Measurements from ENCODE around the gene NECTIN3.
A peak's percentile ranks its signal among the peaks of the same experiment; 100 is the strongest.

NECTIN3 gene

GRCh38 chr3:111051354-111051753 is 20.3 kb upstream of the NECTIN3 start:
- TF ChIP-seq CTCF (IDR thresholded peaks at IDR 0.05; ENCODE audit: low read depth, low read length, missing control alignments), result no peak
- no peak for DNase-seq
- Histone ChIP-seq H3K27me3 (replicated peaks) (no peaks in the 10 kb centered on the region), H3K27ac (no peak overlapping the region), H3K36me3 (replicated peaks) (no peaks in the 10 kb centered on the region), H3K4me3 (ENCODE audit: low read depth, low read length) (no peak overlapping the region)
- in situ Hi-C loops (cut with HindIII; ENCODE audit: low pct_ligation_motif_present, low sequenced_read_pairs), result no loop called here

- Histone ChIP-seq H3K4me3 (ENCODE audit: low read depth, low read length) (no peak overlapping the region), H3K36me3 (replicated peaks) (no peaks in the 10 kb centered on the region), H3K27ac (no peak overlapping the region), H3K27me3 (replicated peaks) (no peaks in the 10 kb centered on the region)
- in situ Hi-C loops (cut with HindIII; ENCODE audit: low pct_ligation_motif_present, low sequenced_read_pairs), result no loop called here
- DNase-seq, result no peak
- TF ChIP-seq CTCF (IDR thresholded peaks at IDR 0.05; ENCODE audit: low read depth, low read length, missing control alignments), result no peak
These were observed 3.0 kb upstream of the NECTIN3 start for GRCh38 chr3:111068574-111068973.

- DNase-seq, result no peak
- no peak for TF ChIP-seq CTCF (IDR thresholded peaks at IDR 0.05; ENCODE audit: low read depth, low read length, missing control alignments)
- peak overlapping the region; percentile 86 for H3K4me3 ChIP-seq (ENCODE audit: low read depth, low read length)
- no peaks in the 10 kb centered on the region for H3K27me3 ChIP-seq (replicated peaks)
- in situ Hi-C loops (cut with HindIII; ENCODE audit: low pct_ligation_motif_present, low sequenced_read_pairs), result no loop called here
- peak overlapping the region; percentile 82 for H3K27ac ChIP-seq
- H3K36me3 ChIP-seq (replicated peaks), result no peaks in the 10 kb centered on the region
These were observed 1.4 kb upstream of the NECTIN3 start for GRCh38 chr3:111069974-111070771.

DNA sequence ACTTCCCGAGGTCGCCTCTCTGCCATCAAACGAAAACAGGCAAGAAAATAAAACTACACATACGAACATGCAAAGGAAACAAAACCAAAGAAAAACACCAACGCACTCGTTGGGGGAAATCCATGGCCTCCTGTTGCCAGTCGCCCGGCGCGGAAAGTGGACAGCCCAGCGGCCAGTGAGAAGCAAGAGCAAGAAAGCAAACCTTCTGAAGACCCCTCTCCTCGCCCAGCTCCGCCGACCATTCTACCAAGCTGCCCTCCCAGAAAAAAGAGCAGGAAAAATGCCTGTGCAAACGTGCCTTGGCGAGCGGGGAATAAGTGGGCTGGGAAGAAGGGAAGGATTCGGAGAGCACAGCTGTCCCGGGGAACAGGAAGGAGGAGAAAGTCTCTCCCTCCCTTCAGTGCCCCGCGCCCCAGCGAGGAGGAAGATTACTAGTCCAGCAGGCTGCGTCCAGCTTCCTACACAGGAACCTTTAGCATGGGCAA is 802 bp upstream of the NECTIN3 start:
- peak; percentile 12 for TF ChIP-seq CTCF (IDR thresholded peaks at IDR 0.05; ENCODE audit: low read depth, low read length, missing control alignments)
- in situ Hi-C loops (cut with HindIII; ENCODE audit: low pct_ligation_motif_present, low sequenced_read_pairs), result no loop called here
- no peaks in the 10 kb centered on the region for H3K27me3 ChIP-seq (replicated peaks)
- peak overlapping the region; percentile 82 for H3K27ac ChIP-seq
- DNase-seq, result peak; percentile 74
- peak overlapping the region; percentile 86 for H3K4me3 ChIP-seq (ENCODE audit: low read depth, low read length)
- no peaks in the 10 kb centered on the region for H3K36me3 ChIP-seq (replicated peaks)

DNA sequence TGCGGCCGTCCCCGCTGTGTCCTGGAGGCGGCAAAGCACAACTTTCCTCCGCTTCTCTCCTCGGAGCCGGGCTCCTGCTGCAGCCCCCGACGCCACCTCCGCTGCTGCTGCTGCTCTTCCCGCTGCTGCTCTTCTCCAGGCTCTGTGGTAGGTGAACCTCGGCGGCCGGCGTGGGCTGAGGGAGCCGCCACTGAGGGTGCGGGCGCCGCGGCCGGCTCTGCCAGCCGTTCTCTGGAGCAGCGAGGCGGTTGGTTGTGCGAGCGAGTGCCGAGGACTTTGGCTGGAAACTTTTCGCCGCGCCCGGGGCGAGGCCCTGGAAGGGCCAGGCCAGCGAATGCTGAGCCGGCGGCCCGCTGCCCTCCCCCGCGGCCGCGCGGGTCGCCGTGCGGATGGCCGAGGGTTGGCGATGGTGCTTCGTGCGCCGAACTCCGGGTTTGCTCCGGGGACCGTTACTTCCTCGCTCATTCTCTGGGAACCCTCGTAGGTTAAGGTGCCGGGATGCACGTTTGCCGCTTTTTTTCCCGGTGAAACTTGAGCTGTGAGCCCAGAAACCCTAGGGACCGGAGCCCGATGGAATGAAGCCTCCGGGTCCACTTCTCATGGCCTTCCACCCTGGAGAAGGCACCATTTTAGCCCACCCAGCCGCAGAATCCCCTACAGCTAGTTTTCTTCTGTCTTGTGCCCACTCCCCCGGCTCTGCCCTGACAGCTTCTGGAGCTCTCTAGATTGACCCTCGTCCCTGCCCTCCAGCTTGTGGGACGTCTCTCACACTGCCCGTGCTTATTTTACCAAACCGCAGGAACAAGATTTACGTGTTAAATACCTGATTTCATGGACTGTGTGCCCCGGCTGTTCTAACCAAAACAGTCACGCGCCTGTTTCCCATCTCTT is 660 bp downstream of the NECTIN3 start:
- Histone ChIP-seq H3K27me3 (replicated peaks) (no peaks in the 10 kb centered on the region), H3K27ac (peak overlapping the region; percentile 82), H3K4me3 (ENCODE audit: low read depth, low read length) (peak overlapping the region; percentile 86), H3K36me3 (replicated peaks) (no peaks in the 10 kb centered on the region)
- TF ChIP-seq CTCF (IDR thresholded peaks at IDR 0.05; ENCODE audit: low read depth, low read length, missing control alignments), result no peak
- DNase-seq, result peak; percentile 31
- in situ Hi-C loops (cut with HindIII; ENCODE audit: low pct_ligation_motif_present, low sequenced_read_pairs), result no loop called here

Data from brain microvascular endothelial cell (primary cell).